H1 (cell line): ENCODE data around the gene IGFBP4. TPM values are rescaled to one million over a fixed set of nuclear protein-coding genes. Genes with fewer than 3 reads are reported as not detected.

ENCODE experiments used
- CHD1 ChIP-seq: IDR thresholded peaks from 2 replicates; pipeline ENCODE4 v1.6.1; 2012; ENCODE audit warnings: low read depth, low read length, improper control_type of control experiment
- CREB1 ChIP-seq: IDR thresholded peaks from 2 replicates; pipeline ENCODE4 v1.6.1; 2012; ENCODE audit warnings: inconsistent platforms
- CTCF ChIP-seq, 3 experiments: IDR thresholded peaks; 1 replicate in 2 of 3; 2 replicates in 1 of 3; pipeline versions ENCODE4 v1.5.1 to v1.6.1; 2011; ENCODE audit warnings: low read length in 3 of 3, mild to moderate bottlenecking in 3 of 3, inconsistent platforms in 2 of 3, low read depth in 1 of 3, moderate library complexity in 1 of 3; ENCODE audit not compliant: insufficient read depth in 1 of 3; ENCODE audit errors: control extremely low read depth in 1 of 3
- RAD21 ChIP-seq, 2 experiments: IDR thresholded peaks in 1 of 2; conservative IDR thresholded peaks in 1 of 2; 2 replicates each; pipeline ENCODE4 v1.6.1; 2011; ENCODE audit warnings: low read depth in 2 of 2, low read length in 2 of 2, improper control_type of control experiment in 1 of 2, inconsistent platforms in 1 of 2, mild to moderate bottlenecking in 1 of 2, moderate library complexity in 1 of 2
- RNF2 ChIP-seq: fragments of 200-900, 300-1000 bp; sonication (generic); IDR thresholded peaks from 2 replicates; pipeline ENCODE4 v1.7.1; 2016; ENCODE audit warnings: borderline replicate concordance, low read depth, mild to moderate bottlenecking, antibody characterized with exemption, low read length; ENCODE audit not compliant: poor library complexity, severe bottlenecking; ENCODE audit errors: missing control alignments
- SAP30 ChIP-seq: fragments of 300-600 bp; sonication (generic); IDR thresholded peaks from 2 replicates; pipeline ENCODE4 v1.7.1; 2012; ENCODE audit warnings: low read length, moderate library complexity, mild to moderate bottlenecking, inconsistent platforms; ENCODE audit not compliant: insufficient read depth, insufficient replicate concordance
- SIX5 ChIP-seq: IDR thresholded peaks from 2 replicates; pipeline ENCODE4 v1.6.1; 2011; ENCODE audit warnings: mild to moderate bottlenecking, low read depth, low read length
- SP2 ChIP-seq: IDR thresholded peaks from 2 replicates; pipeline ENCODE4 v1.6.1; 2012; ENCODE audit warnings: mild to moderate bottlenecking, low read length, inconsistent platforms
- SRF ChIP-seq: IDR thresholded peaks from 2 replicates; pipeline ENCODE4 v1.6.1; 2011; ENCODE audit warnings: mild to moderate bottlenecking, low read depth, low read length, moderate library complexity
- polyA plus RNA-seq, 7 experiments: library from polyadenylated mRNA; depleted of rRNA in 3 of 7; stranded (reverse) in 5 of 7; unstranded in 2 of 7; fragments of >200 nt in 5 of 7; fragments of 200-250 nt in 2 of 7; gene quantifications; 1 replicate in 5 of 7; 2 replicates in 1 of 7; 4 replicates in 1 of 7; pipeline versions ENCODE4 v1.2.1 to v1.2.3, GENCODE V29; 2011 to 2013; ENCODE audit warnings: missing spikeins in 2 of 7, mixed read lengths in 2 of 7
- total RNA-seq: library from RNA; stranded (reverse); fragmentation: NEBNext Ultra II Directional; extraction: Animal tissue kit (Norgen Biotek cat#: 25700); gene quantifications from 2 replicates; pipeline ENCODE4 v1.2.1, GENCODE V29; 2021

The IGFBP4 gene
- total and polyA plus RNA-seq, 2 of the 8 experiments (the other 6 are each of a cell fraction or from before 2014, with no cell fraction given) = 85.5 to 105 TPM

GRCh38 chr17:40462343-40463121 lies 19.3 kb downstream of the IGFBP4 start (continued):
- TF ChIP-seq RAD21 (IDR thresholded peaks at IDR 0.05 in 1 of 2, conservative IDR thresholded peaks at IDR 0.05 in 1 of 2; ENCODE audit: low read depth in 2 of 2, low read length in 2 of 2) = no peak
- TF ChIP-seq SP2 = no peak
- no peak for TF ChIP-seq SAP30
- TF ChIP-seq CHD1 = no peak
- no peak for TF ChIP-seq RNF2
- TF ChIP-seq CREB1 = no peak
- TF ChIP-seq SRF = no peak
- no peak for TF ChIP-seq SIX5
- TF ChIP-seq CTCF (IDR thresholded peaks at IDR 0.05; ENCODE audit: control extremely low read depth in 1 of 3, insufficient read depth in 1 of 3, low read depth in 1 of 3, low read length in 3 of 3) = no peak
- TF ChIP-seq, all 59 proteins: peak for 0
